ENCODE measurements around the gene SPDYE18.
"Not testable (repeated sequence)": the region's sequence is repeated elsewhere in the genome, so short reads cannot be mapped to it uniquely, and the experiment has no call there.

The SPDYE18 gene, protein sequence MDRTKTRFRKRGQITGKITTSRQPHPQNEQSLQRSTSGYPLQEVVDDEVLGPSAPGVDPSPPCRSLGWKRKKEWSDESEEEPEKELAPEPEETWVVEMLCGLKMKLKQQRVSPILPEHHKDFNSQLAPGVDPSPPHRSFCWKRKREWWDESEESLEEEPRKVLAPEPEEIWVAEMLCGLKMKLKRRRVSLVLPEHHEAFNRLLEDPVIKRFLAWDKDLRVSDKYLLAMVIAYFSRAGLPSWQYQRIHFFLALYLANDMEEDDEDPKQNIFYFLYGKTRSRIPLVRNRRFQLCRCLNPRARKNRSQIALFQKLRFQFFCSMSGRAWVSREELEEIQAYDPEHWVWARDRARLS

DNA sequence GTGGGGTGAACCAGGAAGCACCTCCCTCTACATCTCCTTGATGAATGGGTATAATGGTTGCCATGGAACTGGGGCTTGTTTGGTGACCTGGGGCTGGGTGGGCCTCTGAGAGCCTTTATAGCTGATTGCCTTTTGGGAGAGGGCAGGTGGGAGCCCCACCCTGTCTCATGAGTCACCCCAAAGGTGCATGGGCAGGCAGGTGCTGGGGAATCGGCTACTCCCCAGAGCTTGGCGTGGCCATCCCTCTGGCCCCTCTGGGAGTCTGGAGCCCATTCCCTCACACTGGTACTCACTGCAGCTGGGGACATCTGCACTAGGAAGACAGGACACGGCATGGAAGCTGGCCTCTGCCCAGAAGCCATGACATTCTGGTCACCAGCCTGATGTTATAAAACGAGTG is at the start of gene SPDYE18:
Gene SPDYE18, minus strand, starts transcription at position 2 of the 400 bp plus-strand sequence. CDS start 2,046 bp downstream, outside the sequence.
- not testable (repeated sequence) for H3K27ac ChIP-seq (ENCODE audit: low read depth, low read length); H3K4me3 ChIP-seq (ENCODE audit: low read depth, low read length); H2AFZ ChIP-seq (ENCODE audit: low read length, unreplicated experiment); H3K79me2 ChIP-seq (ENCODE audit: control insufficient read depth, insufficient read depth, low read length, unreplicated experiment); H3K27me3 ChIP-seq (ENCODE audit: insufficient read depth, low read length); H3K36me3 ChIP-seq (ENCODE audit: insufficient read depth, low read length); H3K4me1 ChIP-seq (ENCODE audit: control insufficient read depth, insufficient read depth, low read length, unreplicated experiment)

DNA sequence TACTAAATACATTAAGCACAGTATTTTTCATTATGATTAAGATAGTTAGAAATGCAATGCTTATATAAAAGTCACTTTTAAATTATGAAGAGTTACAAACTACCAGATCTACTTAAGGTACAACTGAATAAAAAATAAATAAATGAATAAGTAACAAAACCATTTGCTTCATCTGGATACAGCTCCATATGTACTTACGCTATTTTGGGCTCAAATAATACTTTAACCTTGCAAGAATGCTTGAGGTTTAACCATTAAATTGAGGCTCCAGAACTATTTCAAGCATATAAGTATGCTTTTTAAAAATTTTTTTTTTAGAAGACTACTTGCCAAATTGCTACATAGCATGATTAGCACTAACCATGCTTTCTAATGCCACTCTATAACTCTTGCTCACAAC is 46.0 kb upstream of the SPDYE18 start:
- H3K36me3 ChIP-seq (ENCODE audit: insufficient read depth, low read length); H3K27me3 ChIP-seq (ENCODE audit: insufficient read depth, low read length); H3K27ac ChIP-seq (ENCODE audit: low read depth, low read length); H3K79me2 ChIP-seq (ENCODE audit: control insufficient read depth, insufficient read depth, low read length, unreplicated experiment); H2AFZ ChIP-seq (ENCODE audit: low read length, unreplicated experiment); H3K4me3 ChIP-seq (ENCODE audit: low read depth, low read length); H3K4me1 ChIP-seq (ENCODE audit: control insufficient read depth, insufficient read depth, low read length, unreplicated experiment): not testable (repeated sequence)

DNA sequence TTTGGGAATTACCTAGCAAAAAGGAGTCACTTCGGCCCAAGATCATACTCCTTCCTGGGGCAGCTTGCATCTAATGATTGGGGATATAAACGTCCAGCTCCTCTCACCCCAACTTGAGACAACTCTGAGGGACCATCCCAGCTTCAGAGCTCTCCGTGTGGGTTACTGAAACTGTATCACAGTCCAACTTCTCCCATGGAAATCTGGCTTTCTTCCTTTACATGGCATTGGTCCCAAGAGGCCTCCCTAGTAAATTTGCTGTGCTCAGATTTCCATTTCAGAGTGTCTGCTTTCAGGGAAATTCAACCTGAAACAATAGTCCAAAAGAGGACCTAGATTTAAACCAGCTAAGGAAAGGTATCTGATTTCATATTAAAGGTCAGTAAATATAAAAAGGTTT is 45.3 kb upstream of the SPDYE18 start:
- H3K79me2 ChIP-seq (ENCODE audit: control insufficient read depth, insufficient read depth, low read length, unreplicated experiment); H3K4me1 ChIP-seq (ENCODE audit: control insufficient read depth, insufficient read depth, low read length, unreplicated experiment); H3K4me3 ChIP-seq (ENCODE audit: low read depth, low read length); H3K27me3 ChIP-seq (ENCODE audit: insufficient read depth, low read length); H3K36me3 ChIP-seq (ENCODE audit: insufficient read depth, low read length); H3K27ac ChIP-seq (ENCODE audit: low read depth, low read length); H2AFZ ChIP-seq (ENCODE audit: low read length, unreplicated experiment): not testable (repeated sequence)

DNA sequence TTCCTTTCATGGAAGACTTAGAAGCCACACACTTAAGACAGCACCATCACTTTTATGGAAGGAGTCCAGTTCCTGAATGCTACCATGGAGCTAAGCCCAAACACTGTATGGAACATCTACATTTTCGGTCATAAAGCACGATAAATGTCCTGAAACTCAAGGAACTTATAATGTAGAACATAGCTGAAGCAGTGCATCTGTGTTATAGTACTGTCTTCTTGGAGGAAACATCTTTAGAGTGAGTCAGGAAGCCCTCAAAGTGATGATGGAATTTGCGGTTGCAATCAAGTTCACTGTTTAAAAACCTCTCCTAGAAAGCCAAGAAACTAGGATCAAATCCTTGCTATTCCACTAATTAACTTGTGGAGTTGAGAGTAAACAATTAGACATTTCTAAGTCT is 43.5 kb upstream of the SPDYE18 start:
- H3K4me3 ChIP-seq (ENCODE audit: low read depth, low read length); H3K27ac ChIP-seq (ENCODE audit: low read depth, low read length); H3K4me1 ChIP-seq (ENCODE audit: control insufficient read depth, insufficient read depth, low read length, unreplicated experiment): not testable (repeated sequence)

DNA sequence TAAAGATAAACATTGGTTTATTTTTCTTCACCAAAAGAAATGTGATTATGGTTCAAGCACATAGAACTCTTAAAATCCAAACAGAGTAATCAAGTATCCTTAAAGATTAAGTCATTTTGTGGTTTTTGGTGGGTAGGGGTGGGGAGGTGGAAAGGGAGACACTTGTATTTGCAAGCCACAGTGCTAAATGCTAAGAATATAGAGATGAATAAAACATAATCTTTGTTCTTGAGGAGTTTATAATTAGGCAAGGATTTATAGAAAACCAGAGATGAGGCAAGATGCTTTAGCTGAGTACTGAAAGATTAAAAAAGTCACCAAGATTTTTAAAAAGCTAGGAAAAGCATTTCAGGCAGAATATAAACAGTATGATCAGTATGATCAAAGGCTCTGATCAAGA is 40.3 kb upstream of the SPDYE18 start:
- not testable (repeated sequence) for H3K27me3 ChIP-seq (ENCODE audit: insufficient read depth, low read length); H3K36me3 ChIP-seq (ENCODE audit: insufficient read depth, low read length)

More for the DNA sequence above, 43.5 kb upstream of the SPDYE18 start:
- H3K36me3 ChIP-seq (ENCODE audit: insufficient read depth, low read length); H3K27me3 ChIP-seq (ENCODE audit: insufficient read depth, low read length); H2AFZ ChIP-seq (ENCODE audit: low read length, unreplicated experiment); H3K79me2 ChIP-seq (ENCODE audit: control insufficient read depth, insufficient read depth, low read length, unreplicated experiment): not testable (repeated sequence)

DNA sequence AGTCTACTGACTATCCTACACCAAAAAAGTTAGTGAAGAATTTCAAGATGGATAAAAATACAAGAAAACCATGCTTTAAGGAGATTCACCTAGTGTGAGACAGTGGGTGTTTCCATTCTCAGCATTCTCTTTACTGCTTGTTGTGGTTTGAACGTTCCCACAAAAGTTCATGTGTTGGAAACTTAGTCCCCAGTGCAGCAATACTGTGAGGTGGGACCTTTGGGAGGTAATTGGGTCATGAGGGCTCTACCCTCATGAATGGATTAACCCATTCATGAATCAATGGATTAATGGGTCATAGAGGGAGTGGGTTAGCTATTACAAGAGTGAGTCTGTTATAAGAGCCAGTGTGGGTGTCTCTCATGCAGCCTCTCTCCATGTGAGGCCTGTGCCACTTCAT is 38.8 kb upstream of the SPDYE18 start:
- not testable (repeated sequence) for H3K36me3 ChIP-seq (ENCODE audit: insufficient read depth, low read length); H2AFZ ChIP-seq (ENCODE audit: low read length, unreplicated experiment); H3K4me1 ChIP-seq (ENCODE audit: control insufficient read depth, insufficient read depth, low read length, unreplicated experiment); H3K27ac ChIP-seq (ENCODE audit: low read depth, low read length); H3K79me2 ChIP-seq (ENCODE audit: control insufficient read depth, insufficient read depth, low read length, unreplicated experiment); H3K4me3 ChIP-seq (ENCODE audit: low read depth, low read length); H3K27me3 ChIP-seq (ENCODE audit: insufficient read depth, low read length)

More for the DNA sequence above, 40.3 kb upstream of the SPDYE18 start:
- not testable (repeated sequence) for H3K27ac ChIP-seq (ENCODE audit: low read depth, low read length); H3K4me3 ChIP-seq (ENCODE audit: low read depth, low read length); H3K4me1 ChIP-seq (ENCODE audit: control insufficient read depth, insufficient read depth, low read length, unreplicated experiment); H3K79me2 ChIP-seq (ENCODE audit: control insufficient read depth, insufficient read depth, low read length, unreplicated experiment); H2AFZ ChIP-seq (ENCODE audit: low read length, unreplicated experiment)

DNA sequence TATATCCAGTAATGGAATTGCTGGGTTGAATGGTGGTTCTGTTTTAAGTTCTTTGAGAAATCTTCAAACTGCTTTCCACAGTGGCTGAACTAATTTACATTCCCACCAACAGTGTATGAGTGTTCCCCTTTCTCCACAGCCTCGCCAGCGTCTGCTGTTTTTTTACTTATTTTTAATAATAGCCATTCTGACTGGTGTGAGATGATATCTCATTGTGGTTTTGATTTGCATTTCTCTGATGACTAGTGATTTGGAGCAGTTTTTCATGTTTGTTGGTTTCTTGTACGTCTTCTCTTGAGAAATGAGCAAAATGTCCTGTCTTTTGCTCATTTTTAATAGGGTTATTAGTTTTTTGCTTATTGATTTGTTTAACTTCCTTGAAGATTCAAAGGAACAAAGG is 38.1 kb upstream of the SPDYE18 start:
- H3K79me2 ChIP-seq (ENCODE audit: control insufficient read depth, insufficient read depth, low read length, unreplicated experiment); H2AFZ ChIP-seq (ENCODE audit: low read length, unreplicated experiment); H3K4me3 ChIP-seq (ENCODE audit: low read depth, low read length); H3K27me3 ChIP-seq (ENCODE audit: insufficient read depth, low read length); H3K36me3 ChIP-seq (ENCODE audit: insufficient read depth, low read length); H3K4me1 ChIP-seq (ENCODE audit: control insufficient read depth, insufficient read depth, low read length, unreplicated experiment); H3K27ac ChIP-seq (ENCODE audit: low read depth, low read length): not testable (repeated sequence)

DNA sequence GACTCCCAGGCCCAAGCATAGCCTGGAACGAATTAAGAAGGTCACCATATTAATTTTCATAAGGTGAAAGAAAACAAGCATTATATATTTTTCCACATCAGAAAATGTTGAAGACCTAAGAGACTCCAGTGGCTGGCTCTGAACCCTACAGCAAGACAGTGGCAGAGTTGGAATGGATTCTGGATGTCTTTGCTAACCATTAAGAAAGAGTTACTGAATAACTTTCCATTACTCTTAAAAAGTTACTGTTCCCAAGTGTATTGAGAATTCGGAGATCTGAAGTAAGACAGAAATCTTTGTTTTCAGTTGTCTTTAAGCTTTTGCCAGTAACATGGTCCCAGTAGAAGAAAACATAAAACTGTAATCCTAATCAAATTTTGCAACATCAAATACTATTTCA is 29.9 kb upstream of the SPDYE18 start:
- H3K27ac ChIP-seq (ENCODE audit: low read depth, low read length); H3K79me2 ChIP-seq (ENCODE audit: control insufficient read depth, insufficient read depth, low read length, unreplicated experiment): not testable (repeated sequence)

DNA sequence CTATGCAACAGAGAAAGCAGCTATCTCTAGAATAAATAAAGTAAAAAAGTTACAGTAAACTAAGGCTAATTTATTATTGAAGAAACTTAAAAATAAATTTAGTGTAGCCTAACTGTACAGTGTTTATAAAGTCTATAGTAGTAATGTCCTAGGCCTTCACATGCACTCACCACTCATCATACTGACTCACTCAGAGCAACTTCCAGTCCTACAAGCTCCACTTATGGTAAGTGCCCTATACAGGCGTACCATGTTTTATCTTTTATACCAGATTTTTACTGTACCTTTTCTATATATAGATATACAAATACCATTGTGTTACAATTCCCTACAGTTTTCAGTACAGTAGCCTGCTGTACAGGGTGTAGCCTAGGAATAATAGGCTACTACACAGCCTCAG is 19.8 kb upstream of the SPDYE18 start:
- H3K4me1 ChIP-seq (ENCODE audit: control insufficient read depth, insufficient read depth, low read length, unreplicated experiment); H3K79me2 ChIP-seq (ENCODE audit: control insufficient read depth, insufficient read depth, low read length, unreplicated experiment); H3K27ac ChIP-seq (ENCODE audit: low read depth, low read length); H2AFZ ChIP-seq (ENCODE audit: low read length, unreplicated experiment); H3K27me3 ChIP-seq (ENCODE audit: insufficient read depth, low read length); H3K4me3 ChIP-seq (ENCODE audit: low read depth, low read length); H3K36me3 ChIP-seq (ENCODE audit: insufficient read depth, low read length): not testable (repeated sequence)

More for the DNA sequence above, 29.9 kb upstream of the SPDYE18 start:
- not testable (repeated sequence) for H3K36me3 ChIP-seq (ENCODE audit: insufficient read depth, low read length); H3K4me1 ChIP-seq (ENCODE audit: control insufficient read depth, insufficient read depth, low read length, unreplicated experiment); H2AFZ ChIP-seq (ENCODE audit: low read length, unreplicated experiment); H3K27me3 ChIP-seq (ENCODE audit: insufficient read depth, low read length); H3K4me3 ChIP-seq (ENCODE audit: low read depth, low read length)

DNA sequence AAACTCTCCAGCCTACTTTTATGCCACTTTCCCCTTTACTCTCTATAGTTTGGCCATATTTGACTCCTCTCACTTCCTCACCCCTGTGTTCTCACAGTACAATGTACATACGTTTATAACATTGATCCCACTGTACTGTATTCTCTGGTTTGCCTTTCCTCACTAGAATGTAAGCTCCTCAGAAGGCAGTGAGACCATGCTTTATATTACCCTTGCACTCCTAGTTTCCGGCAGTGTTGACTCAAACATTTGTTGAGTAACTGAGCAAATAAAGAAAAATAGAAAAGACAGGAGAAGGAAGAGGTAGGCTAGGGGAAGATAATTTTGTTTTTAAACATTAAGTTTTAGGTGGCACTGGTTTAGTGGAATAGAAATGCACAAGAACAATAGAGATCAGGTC is 17.9 kb upstream of the SPDYE18 start:
- not testable (repeated sequence) for H3K27ac ChIP-seq (ENCODE audit: low read depth, low read length); H2AFZ ChIP-seq (ENCODE audit: low read length, unreplicated experiment); H3K4me3 ChIP-seq (ENCODE audit: low read depth, low read length); H3K27me3 ChIP-seq (ENCODE audit: insufficient read depth, low read length); H3K79me2 ChIP-seq (ENCODE audit: control insufficient read depth, insufficient read depth, low read length, unreplicated experiment); H3K36me3 ChIP-seq (ENCODE audit: insufficient read depth, low read length); H3K4me1 ChIP-seq (ENCODE audit: control insufficient read depth, insufficient read depth, low read length, unreplicated experiment)

DNA sequence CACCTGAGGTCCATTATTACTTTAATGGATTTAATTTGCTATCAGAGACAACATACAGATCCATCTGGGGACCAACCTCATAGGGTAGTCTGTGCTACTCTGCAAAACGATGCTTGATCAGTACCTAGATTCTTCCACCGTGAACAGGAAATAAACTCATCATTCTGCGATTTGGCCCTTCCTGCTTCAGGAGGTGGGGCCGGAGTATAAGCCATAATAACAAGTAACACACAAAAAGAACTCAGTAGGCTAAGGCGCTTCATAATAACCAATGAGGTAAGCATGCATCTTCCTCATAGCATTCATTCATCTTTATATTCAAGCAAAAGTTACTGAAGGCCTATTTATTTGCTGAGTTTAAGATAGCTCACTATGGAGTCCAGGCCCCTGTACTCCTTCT is 17.3 kb upstream of the SPDYE18 start:
- not testable (repeated sequence) for H3K27ac ChIP-seq (ENCODE audit: low read depth, low read length); H3K36me3 ChIP-seq (ENCODE audit: insufficient read depth, low read length); H3K79me2 ChIP-seq (ENCODE audit: control insufficient read depth, insufficient read depth, low read length, unreplicated experiment); H2AFZ ChIP-seq (ENCODE audit: low read length, unreplicated experiment); H3K27me3 ChIP-seq (ENCODE audit: insufficient read depth, low read length); H3K4me1 ChIP-seq (ENCODE audit: control insufficient read depth, insufficient read depth, low read length, unreplicated experiment); H3K4me3 ChIP-seq (ENCODE audit: low read depth, low read length)
